ENCODE data around the gene HBQ1. TPM values are rescaled to one million over a fixed set of nuclear protein-coding genes. Genes with fewer than 3 reads are reported as not detected.
A peak's percentile ranks its signal among the peaks of the same experiment; 100 is the strongest.

The HBQ1 gene
- total RNA-seq (not detected), polyA plus RNA-seq (under 1 TPM in 1 of 2 donors, not detected in 1; 0.09 TPM)
- long read RNA-seq, donor 1, result 0 reads
- long read RNA-seq, donor 2, result 0 reads
- long read RNA-seq, donor 3, result 0 reads

DNA sequence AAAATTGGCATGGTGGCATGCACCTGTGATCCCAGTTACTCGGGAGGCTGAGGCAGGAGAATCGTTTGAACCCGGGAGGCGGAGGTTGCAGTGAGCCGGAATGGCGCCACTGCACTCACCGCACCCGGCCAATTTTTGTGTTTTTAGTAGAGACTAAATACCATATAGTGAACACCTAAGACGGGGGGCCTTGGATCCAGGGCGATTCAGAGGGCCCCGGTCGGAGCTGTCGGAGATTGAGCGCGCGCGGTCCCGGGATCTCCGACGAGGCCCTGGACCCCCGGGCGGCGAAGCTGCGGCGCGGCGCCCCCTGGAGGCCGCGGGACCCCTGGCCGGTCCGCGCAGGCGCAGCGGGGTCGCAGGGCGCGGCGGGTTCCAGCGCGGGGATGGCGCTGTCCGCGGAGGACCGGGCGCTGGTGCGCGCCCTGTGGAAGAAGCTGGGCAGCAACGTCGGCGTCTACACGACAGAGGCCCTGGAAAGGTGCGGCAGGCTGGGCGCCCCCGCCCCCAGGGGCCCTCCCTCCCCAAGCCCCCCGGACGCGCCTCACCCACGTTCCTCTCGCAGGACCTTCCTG lies at the start of gene HBQ1:
TSS of gene HBQ1 (plus strand) at position 359 of the 575 bp plus-strand sequence. CDS start at position 387, 28 bp downstream.
- Histone ChIP-seq H3K27ac (no peak within 1 kb of the TSS), H3K27me3 (peaks cover 19 to 57% (median 45%) of the 10 kb centered on the region in 7 donors), H3K36me3 (peaks cover 0 to 9% (median 0%) of the 10 kb centered on the region in 9 donors), H3K9me3 (no peaks in the 10 kb centered on the region), H3K4me3 (peak within 1 kb of the TSS in 9 of 10 donors; percentile 22 to 47 (median 38)), H3K4me1 (peaks cover 12 to 29% (median 17%) of the 10 kb centered on the region in 9 donors)
- DNase-seq, result peak in 1 of 2 donors; percentile 24
- WGBS, 2 donors, result 6 to 9% methylated on average over 41 to 59 of the region's 59 CpGs
- intact Hi-C loops (cut with DNase I), result loop anchor here in 7 of 10 donors (2.0 to 5.0 kb wide), 3 partner anchors 69 to 73 kb away; no protein-coding TSS in a partner anchor
- ATAC-seq, result peak in 2 of 8 donors; percentile 22 to 34
- TF ChIP-seq, protein P1, sequence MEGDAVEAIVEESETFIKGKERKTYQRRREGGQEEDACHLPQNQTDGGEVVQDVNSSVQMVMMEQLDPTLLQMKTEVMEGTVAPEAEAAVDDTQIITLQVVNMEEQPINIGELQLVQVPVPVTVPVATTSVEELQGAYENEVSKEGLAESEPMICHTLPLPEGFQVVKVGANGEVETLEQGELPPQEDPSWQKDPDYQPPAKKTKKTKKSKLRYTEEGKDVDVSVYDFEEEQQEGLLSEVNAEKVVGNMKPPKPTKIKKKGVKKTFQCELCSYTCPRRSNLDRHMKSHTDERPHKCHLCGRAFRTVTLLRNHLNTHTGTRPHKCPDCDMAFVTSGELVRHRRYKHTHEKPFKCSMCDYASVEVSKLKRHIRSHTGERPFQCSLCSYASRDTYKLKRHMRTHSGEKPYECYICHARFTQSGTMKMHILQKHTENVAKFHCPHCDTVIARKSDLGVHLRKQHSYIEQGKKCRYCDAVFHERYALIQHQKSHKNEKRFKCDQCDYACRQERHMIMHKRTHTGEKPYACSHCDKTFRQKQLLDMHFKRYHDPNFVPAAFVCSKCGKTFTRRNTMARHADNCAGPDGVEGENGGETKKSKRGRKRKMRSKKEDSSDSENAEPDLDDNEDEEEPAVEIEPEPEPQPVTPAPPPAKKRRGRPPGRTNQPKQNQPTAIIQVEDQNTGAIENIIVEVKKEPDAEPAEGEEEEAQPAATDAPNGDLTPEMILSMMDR (IDR thresholded peaks at IDR 0.05), result peak in 6 of 9 donors; percentile 30 to 58 (median 46)

DNA sequence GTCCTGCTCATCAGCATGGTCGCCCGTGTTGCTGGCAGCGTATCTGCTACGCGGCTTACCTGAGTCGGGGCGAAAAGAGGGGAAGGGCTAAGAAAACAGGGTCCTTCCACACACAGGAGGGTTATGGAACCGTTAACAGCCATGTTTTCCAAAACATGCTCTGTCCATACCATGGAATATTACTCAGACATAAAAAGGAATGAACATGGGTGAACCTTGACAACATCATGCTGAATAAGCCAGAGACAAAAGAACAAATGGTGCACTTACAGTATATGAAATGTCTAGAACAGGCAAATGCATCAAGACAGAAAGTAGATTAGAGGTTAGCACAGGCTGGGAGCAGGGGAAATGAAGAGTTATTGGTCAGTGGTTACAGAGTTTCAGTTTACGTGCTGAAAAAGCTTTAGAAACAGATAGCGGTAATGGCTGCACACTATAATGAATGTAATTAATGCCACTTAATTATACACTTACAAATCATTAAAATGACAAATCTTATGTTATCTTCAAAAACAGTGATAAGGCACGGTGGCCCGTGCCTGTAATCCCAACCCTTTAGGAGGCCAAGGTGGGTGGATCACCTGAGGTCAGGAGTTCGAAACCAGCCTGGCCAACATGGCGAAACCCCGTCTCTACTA lies 49.6 kb upstream of the HBQ1 start:
- Histone ChIP-seq H3K4me3 (no peak overlapping the region), H3K36me3 (peaks cover 0 to 20% (median 0%) of the 10 kb centered on the region in 9 donors), H3K27me3 (no peaks in the 10 kb centered on the region), H3K9me3 (no peaks in the 10 kb centered on the region), H3K27ac (no peak overlapping the region), H3K4me1 (no peaks in the 10 kb centered on the region)
- DNase-seq (no peak), ATAC-seq (no peak)
- 92 to 94% methylated on average over 15 of the region's 15 CpGs for WGBS, 2 donors
- intact Hi-C loops (cut with DNase I), result no loop called here
- TF ChIP-seq, protein P1 (IDR thresholded peaks at IDR 0.05), result no peak

DNA sequence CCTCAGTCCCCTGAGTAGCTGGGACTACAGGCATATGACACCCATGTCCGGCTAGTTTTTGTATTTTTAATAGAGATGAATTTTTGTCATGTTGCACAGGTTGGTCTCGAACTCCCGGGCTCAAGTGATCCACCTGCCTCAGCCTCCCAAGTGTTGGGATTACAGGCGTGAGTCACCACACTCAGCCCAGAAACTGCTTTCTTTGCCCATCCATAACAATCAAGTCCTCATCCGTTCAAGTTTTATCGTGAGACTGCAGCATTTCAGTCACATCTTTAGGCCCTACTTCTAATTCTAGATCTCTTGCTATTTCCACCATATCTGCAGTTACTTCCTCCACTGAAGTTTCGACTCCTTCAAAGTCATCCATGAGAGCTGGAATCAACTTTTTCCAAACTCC lies 48.1 kb upstream of the HBQ1 start:
- peaks cover 0 to 12% (median under 1%) of the 10 kb centered on the region in 9 donors for H3K4me1 ChIP-seq
- no peak overlapping the region for H3K4me3 ChIP-seq
- DNase-seq (no peak), ATAC-seq (no peak)
- WGBS, 2 donors, result 95 to 96% methylated on average over 7 of the region's 7 CpGs
- H3K27me3 ChIP-seq, result no peaks in the 10 kb centered on the region
- intact Hi-C loops (cut with DNase I), result no loop called here
- H3K36me3 ChIP-seq, result peaks cover 0 to 20% (median 0%) of the 10 kb centered on the region in 9 donors
- TF ChIP-seq, protein P1 (IDR thresholded peaks at IDR 0.05), result no peak
- no peak overlapping the region for H3K27ac ChIP-seq
- no peaks in the 10 kb centered on the region for H3K9me3 ChIP-seq

DNA sequence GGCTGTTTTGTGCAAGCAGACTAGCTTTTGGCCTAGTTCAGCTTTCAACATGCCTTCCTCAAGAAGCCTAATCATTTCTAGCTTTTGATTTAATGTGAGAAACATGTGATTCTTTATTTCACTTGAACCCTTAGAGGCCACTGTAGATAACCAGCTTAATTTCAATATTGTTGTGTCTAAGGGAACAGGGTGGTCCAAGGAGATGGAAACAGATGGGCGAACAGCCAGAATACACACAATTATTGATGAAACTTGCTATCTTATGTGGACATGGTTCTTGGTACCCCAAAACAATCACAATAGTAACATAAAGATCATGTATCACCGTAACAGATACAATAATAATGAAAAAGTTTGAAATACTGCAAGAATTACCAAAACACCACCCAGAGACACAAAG lies 46.5 kb upstream of the HBQ1 start:
- DNase-seq, result no peak
- intact Hi-C loops (cut with DNase I), result no loop called here
- Histone ChIP-seq H3K36me3 (peaks cover 0 to 18% (median 0%) of the 10 kb centered on the region in 9 donors), H3K9me3 (no peaks in the 10 kb centered on the region), H3K27ac (no peak overlapping the region), H3K27me3 (no peaks in the 10 kb centered on the region), H3K4me3 (no peak overlapping the region), H3K4me1 (peaks cover 0 to 20% (median 8%) of the 10 kb centered on the region in 9 donors)
- TF ChIP-seq, protein P1 (IDR thresholded peaks at IDR 0.05), result no peak
- ATAC-seq, result no peak
- 97% methylated on average over 2 of the region's 2 CpGs for WGBS, 2 donors
